ENCODE data around the gene HIP1.

DNA sequence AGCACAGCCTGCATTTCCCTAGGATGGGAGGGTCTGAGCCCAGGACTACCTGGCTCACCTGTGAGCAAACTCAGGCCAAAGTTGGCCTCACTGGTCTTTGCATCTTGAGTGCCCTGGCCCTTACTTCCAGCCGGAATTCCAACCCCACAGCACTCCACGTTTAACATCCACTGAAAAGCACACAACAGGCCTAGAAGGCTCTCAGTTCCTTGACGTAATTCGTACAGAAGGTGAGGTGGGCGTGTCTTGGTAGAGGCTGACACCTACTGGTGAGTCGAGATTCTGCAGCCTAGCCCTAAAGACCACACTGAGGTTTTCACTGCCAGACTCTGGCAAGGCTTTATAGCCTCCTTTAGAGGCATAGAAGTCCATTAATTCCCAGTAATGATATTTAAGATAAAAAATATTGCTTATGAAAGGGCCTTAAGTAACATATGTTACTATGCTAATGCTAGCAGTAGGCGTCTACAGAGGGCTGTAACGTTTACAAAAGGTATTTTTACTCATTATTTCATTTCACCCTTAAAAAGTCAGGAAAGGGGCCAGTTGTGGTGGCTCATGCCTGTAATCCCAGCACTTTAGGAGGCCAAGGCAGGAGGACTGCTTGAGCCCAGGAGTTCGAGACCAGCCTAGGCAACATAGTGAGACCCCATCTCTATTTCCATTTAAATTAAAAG lies 95.8 kb downstream of the HIP1 start:
- TF ChIP-seq EZH2 (IDR thresholded peaks at IDR 0.05; ENCODE audit: insufficient read depth, low read length) = no peak
- TF ChIP-seq, protein P1, sequence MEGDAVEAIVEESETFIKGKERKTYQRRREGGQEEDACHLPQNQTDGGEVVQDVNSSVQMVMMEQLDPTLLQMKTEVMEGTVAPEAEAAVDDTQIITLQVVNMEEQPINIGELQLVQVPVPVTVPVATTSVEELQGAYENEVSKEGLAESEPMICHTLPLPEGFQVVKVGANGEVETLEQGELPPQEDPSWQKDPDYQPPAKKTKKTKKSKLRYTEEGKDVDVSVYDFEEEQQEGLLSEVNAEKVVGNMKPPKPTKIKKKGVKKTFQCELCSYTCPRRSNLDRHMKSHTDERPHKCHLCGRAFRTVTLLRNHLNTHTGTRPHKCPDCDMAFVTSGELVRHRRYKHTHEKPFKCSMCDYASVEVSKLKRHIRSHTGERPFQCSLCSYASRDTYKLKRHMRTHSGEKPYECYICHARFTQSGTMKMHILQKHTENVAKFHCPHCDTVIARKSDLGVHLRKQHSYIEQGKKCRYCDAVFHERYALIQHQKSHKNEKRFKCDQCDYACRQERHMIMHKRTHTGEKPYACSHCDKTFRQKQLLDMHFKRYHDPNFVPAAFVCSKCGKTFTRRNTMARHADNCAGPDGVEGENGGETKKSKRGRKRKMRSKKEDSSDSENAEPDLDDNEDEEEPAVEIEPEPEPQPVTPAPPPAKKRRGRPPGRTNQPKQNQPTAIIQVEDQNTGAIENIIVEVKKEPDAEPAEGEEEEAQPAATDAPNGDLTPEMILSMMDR (IDR thresholded peaks at IDR 0.05; ENCODE audit: insufficient read depth, low read depth, low read length) = peak; percentile 74

Data from astrocyte (in vitro differentiated cells and primary cell).